GM21423 (cell line): ENCODE data around the gene SAMD7.

Experiments
- ATAC-seq: cut with Tn5 transposase; IDR thresholded peaks from one replicate; pipeline ENCODE4 v1.9.1; 2021; ENCODE audit warnings: mild to moderate bottlenecking, moderate library complexity; ENCODE audit not compliant: unreplicated experiment

SAMD7 gene

DNA sequence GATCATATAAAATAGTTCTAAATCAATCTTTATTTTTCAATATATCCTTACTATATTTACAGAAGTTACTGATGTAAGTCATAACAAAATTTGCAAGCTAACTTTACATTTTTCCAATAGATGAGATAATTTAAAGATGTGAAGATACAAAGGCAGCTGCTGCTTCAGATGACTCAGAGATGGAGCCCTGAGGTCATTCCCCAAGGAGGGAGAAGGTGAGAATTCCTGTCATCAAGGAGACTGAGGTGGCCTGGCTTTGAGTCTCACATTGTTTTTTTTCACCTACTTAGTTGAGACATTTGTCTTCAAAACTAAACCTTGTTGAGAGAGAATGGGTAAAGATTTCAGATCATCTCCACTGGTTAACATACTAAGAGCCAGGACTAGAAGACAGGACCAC is 3.9 kb upstream of the SAMD7 start:
- ATAC-seq, result no peak

GRCh38 chr3:169907944-169908343 is 3.4 kb upstream of the SAMD7 start:
- ATAC-seq, result no peak

DNA sequence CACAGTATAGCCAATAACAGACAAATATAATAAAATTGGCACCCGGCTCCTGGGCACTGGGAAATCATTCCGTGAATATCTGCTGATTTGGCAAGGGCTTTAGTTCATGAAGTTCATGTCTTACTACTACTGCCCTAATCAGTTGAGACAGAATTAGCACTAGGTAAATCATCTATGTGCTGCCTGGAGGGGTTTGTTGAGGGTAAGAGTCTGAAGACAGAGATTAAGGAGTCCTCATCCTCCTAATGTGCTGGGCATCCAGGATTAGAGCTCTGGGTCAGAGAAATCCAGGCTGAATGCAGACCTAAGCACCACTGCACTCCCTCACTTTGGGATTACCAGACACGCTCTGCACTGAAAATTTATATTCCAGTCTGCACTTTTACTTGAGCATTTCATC is 2.0 kb downstream of the SAMD7 start:
- no peak for ATAC-seq

- no peak for ATAC-seq
These were observed 2.9 kb downstream of the SAMD7 start for GRCh38 chr3:169914321-169914720.

GRCh38 chr3:169923189-169923588 is 11.8 kb downstream of the SAMD7 start:
- no peak for ATAC-seq

DNA sequence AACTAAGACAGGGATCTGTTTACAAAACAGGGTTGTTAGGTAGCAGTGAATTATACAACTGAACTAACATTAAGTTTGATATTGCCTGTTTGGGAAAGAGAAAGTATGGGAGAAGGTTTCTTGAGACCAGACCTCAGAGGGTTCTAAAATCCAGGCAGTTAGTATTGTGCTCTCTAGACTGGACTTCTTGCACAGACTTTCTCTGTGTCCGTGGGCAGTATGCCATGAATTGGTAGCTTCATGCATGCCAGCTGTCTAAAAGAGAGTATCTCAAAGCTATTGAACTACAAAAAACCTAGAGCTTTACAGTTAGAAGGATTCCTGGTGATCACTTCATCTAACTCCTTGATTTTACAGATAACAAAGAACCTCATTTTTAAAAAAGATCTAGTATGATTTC is 12.5 kb downstream of the SAMD7 start:
- no peak for ATAC-seq

DNA sequence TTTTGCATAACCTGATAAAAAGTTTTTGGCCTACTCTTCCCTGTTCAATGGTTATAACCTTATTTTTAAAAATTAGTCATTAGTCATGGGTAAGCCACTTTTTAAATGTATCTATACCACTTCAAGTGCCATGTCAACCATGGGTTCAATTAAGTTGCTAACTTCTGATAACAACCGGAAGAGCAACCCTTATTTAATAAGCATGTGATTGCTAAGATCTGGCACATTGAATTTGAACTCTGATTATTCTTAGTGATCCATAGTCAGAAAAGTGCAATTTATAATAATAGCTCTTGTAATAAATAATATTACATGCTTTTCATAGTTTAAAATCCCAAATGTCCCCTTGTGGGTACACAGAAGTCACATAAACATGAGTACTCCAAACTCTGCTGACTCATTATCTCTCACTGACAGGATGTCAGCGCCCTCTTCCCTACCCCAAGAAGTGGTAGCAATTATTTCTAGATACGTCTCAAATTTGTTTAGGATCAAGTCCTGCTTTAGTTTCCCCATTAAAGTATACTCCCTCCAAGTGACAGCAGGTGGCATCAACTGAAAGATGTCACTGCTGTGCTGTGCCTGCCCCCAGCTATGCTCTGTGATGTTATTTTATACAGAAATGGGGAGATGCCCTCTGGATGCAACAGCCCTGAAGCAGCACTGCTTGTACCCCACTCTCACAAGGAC is 18.6 kb downstream of the SAMD7 start:
- no peak for ATAC-seq

GRCh38 chr3:169930843-169931242 is 19.5 kb downstream of the SAMD7 start:
- ATAC-seq, result no peak

- ATAC-seq, result peak; percentile 93
These were observed 20.6 kb downstream of the SAMD7 start for GRCh38 chr3:169931747-169932520.

DNA sequence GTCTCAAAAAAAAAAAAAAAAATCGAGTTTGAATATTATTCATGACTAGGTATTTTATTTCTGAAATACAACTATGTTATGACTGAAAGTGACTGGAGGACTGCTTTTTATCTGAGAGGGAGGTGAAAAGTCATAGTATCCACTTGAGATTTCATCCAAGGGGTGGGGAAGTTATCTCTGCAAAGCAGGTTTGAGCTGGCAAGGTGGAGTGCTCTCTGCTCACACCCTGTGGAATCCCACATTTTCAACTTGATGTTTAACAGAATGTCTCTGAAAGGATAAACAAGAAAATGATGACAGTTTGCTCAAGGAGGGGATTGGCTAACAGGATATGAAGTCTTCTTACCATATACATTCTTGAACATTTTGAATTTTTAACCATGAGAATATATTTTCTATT is 27.9 kb downstream of the SAMD7 start:
- no peak for ATAC-seq

- no peak for ATAC-seq
These were observed 28.4 kb downstream of the SAMD7 start for GRCh38 chr3:169939751-169940150.

DNA sequence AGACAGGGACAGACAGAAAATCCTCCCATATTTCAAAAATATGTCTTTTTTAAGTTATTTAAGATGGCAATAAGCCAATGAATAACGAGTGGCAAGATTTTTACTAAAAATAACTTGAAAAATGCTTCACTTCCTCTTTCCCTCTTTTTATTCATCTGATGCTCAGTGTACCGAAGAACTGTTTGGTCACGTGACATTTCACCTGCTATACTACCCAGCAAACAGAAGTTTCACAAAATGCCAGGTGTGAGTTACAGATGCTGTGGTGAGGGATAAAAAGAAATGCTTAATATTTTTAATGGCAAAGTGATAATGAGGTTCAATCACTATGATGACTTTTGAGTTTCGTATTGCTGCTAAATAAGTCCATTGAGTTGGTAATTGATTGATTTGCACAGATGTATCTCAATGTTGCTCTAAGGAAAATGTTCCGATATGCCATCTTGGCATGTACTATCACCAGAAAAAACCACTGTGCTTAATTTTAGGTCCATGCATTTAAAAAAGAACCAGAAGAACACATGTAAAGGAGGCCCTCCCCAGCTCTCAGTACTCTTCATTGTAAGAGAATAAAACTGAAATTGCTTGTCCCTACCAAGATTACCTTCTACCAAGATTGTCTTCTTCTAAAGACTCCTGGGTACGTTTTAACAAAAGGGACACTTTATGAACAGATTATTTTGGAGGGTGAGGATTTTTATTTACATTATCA is 29.3 kb downstream of the SAMD7 start:
- peak; percentile 78 for ATAC-seq

DNA sequence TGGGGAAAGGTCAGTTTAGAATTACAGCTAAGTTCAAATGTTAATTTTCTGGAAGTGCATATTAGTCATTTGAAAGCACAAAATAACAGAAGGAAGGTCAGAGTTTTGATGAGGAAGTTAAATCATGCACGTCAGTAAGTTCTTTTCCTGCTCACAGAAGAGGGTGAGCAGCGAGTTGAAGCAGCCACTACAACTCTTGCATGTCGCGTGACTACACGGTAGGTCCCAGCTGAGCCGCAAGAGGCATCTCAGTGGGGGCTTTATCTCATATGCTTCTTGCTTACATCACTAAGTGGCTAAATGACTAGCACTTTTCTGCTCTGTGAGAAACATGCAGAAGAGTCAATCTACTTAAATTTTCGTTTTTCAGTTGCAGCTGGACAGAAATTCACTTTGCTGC is 33.9 kb downstream of the SAMD7 start:
- ATAC-seq, result peak; percentile 81

- no peak for ATAC-seq
These were observed 35.0 kb downstream of the SAMD7 start for GRCh38 chr3:169946336-169946735.

DNA sequence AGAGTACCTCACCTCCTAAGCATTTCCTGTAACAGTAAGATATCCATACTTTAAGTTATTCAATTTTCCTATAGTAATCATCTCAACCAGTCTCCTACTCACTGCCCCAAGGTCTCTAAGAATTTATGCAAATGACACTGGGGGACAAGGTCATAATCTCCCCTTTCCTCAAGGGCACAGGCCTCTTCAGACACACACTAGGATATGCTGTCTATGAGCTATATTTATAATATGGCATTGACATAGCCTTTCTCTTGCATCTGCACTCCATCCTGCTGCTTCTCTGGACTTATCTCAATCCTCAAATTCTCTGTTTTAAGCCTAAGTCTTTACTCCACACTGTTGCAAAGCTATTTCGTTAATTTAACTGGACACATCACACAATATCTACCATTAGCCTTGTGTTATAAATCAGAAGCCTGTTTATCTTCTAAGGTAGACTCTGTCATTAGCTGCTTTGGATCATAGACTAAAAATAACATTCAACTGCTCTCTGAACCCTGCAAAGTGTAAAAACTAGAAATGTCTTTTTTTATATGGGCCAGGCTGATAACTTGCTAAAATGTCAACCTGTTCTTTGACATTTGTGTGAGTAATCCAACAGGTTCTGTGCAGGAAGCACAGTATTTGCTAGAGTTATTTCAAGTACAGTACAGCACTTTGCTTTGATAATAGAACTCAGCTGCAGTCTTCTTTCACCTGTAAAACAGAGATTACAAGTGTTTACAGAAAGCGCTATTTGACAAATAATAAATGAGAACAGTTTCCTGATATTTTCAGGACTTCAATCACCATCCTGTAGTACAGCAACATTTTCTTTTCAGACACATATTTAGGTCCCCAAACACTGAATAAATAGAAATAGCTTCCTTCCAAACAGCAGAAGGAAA is 37.4 kb downstream of the SAMD7 start:
- ATAC-seq, result no peak

DNA sequence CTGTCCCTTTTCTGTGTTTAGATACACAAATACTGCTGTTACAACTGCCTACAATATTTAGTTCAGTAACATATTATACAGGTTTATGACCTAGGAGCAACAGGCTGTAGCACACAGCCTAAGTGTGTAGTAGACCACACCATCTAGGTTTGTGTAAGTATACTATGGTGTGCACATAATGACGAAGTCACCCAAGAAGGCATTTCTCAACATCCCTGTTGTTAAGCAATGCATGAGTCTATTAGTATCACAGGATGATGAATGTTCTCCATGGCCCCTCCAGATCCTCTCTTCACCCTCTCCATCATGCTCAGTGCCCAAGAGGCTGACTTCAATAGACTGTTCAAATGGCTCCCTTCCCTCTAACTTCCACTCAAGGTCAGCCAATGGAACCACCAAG is 40.7 kb downstream of the SAMD7 start:
- ATAC-seq, result no peak

GRCh38 chr3:169953462-169954141 is 42.2 kb downstream of the SAMD7 start:
- ATAC-seq, result no peak

DNA sequence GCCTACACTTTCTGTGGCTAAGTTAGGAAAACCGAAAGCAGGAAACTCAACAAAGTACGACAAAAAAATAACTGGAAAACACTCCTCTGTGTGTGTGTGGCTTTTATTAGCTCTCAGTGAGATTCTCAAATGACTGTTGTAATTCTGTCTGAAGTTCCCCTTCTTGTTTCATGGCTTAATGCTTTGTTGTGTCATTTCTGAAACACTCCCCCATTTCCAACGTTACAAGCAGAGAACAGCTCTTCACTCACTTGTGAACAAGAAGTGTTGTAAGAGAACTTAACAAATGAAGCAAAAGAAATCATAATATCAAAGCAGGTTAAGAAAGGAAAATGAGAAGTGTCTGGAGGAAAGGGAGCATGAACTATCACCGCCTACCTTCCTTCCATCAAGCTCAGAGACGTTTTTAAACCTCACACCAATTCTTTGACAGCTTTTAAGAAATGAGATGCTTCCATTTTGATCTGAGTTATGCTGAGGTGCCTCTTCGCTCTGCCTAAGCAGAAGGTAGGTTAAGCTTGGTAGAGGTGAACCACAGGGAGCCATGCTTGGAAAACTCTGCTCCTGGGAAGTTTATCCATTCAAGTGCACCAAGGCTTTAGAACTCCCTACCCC is 42.9 kb downstream of the SAMD7 start:
- ATAC-seq, result peak; percentile 63

DNA sequence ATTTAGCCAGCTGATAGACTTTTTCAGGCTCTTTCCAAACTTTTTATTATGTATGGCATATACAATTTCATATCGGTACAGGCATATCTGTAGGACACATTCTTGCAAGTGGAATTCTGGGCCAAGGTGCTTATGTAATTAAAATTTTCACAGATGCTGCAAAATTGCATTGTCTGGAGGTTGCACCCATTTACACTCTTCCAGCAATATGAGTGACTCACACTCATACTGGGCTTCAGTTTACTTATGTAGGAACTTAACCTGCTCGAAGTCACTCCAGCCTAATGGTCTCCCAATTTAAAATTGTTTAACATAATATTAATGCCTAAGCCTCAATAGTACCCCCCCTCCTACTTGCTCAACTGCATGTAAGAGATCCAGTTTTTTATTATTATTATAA is 44.0 kb downstream of the SAMD7 start:
- no peak for ATAC-seq

GRCh38 chr3:169964176-169964575 is 52.8 kb downstream of the SAMD7 start:
- ATAC-seq, result no peak
